H1 (cell line): Measurements from ENCODE around the gene ZNF277. TPM values are rescaled to one million over a fixed set of nuclear protein-coding genes. Genes with fewer than 3 reads are reported as not detected.

Source experiments
- CTCF ChIA-PET: fragments of 300-600 bp; sonication (Branson Sonifier 250); formaldehyde crosslinking; loops from one replicate; lab custom pipeline; 2021; ENCODE audit not compliant: partially characterized antibody; lab: Charles Lee
- POLR2A ChIA-PET: fragments of 300-600 bp; sonication (Branson Sonifier 250); formaldehyde crosslinking; loops from one replicate; lab custom pipeline; 2021; ENCODE audit warnings: inconsistent platforms; ENCODE audit not compliant: partially characterized antibody; lab: Charles Lee
- DNase-seq, 2 experiments: peaks; one replicate each; pipeline versions ENCODE4 v3.0.0 to v3.0.0-alpha.2; 2010 to 2022; ENCODE audit warnings: low spot score in 2 of 2, low read depth in 1 of 2, mixed read lengths in 1 of 2
- FAIRE-seq: peaks from 2 replicates; lab custom pipeline; 2011; peaks lifted over from hg19 to GRCh38; lab: Jason Lieb, UNC
- H2AFZ ChIP-seq: 2 replicates; pipeline ENCODE4 v1.8.1; 2012; ENCODE audit warnings: low read length, inconsistent platforms
- H2AK5ac ChIP-seq: 2 replicates; pipeline ENCODE4 v1.6.1; 2013; ENCODE audit warnings: low read depth, low read length
- H2BK120ac ChIP-seq: replicated peaks from 2 replicates; pipeline ENCODE3; 2013; ENCODE audit warnings: low read depth, low read length, inconsistent platforms
- H2BK12ac ChIP-seq: 2 replicates; pipeline ENCODE4 v1.6.1; 2013; ENCODE audit warnings: low read depth, low read length
- H2BK15ac ChIP-seq: 2 replicates; pipeline ENCODE4 v1.6.1; 2013; ENCODE audit warnings: low read length
- H2BK20ac ChIP-seq: 2 replicates; pipeline ENCODE4 v1.6.1; 2013; ENCODE audit warnings: low read length
- H2BK5ac ChIP-seq: 2 replicates; pipeline ENCODE4 v1.6.1; 2013; ENCODE audit warnings: low read depth, low read length
- H3K14ac ChIP-seq: 2 replicates; pipeline ENCODE4 v1.6.1; 2013; ENCODE audit warnings: inconsistent platforms; ENCODE audit not compliant: insufficient read length
- H3K18ac ChIP-seq: 2 replicates; pipeline ENCODE4 v1.6.1; 2013; ENCODE audit warnings: low read length; ENCODE audit errors: extremely low read depth
- H3K23ac ChIP-seq: 2 replicates; pipeline ENCODE4 v1.6.1; 2013; ENCODE audit warnings: inconsistent platforms; ENCODE audit not compliant: insufficient read length
- H3K23me2 ChIP-seq: 2 replicates; pipeline ENCODE4 v1.6.1; 2013; ENCODE audit warnings: low read depth, low read length
- H3K27ac ChIP-seq: 2 replicates; pipeline ENCODE4 v1.6.1; 2011; ENCODE audit warnings: low read depth, low read length, inconsistent platforms
- H3K27me3 ChIP-seq, 4 experiments: replicated peaks in 1 of 4; 1 replicate in 1 of 4; 2 replicates in 3 of 4; pipeline versions ENCODE4 v1.6.1 to v1.8.1; 2011 to 2013; ENCODE audit warnings: low read length in 3 of 4, mild to moderate bottlenecking in 3 of 4, inconsistent platforms in 2 of 4, mixed read lengths in 2 of 4, moderate library complexity in 1 of 4; ENCODE audit not compliant: control insufficient read depth in 3 of 4, insufficient read depth in 3 of 4; ENCODE audit errors: extremely low read depth in 1 of 4
- H3K36me3 ChIP-seq, 4 experiments: 2 replicates each; pipeline versions ENCODE4 v1.6.1 to v1.8.1; 2011 to 2013; ENCODE audit warnings: mild to moderate bottlenecking in 4 of 4, low read length in 3 of 4, moderate library complexity in 2 of 4, control low read depth in 1 of 4, inconsistent platforms in 1 of 4; ENCODE audit not compliant: insufficient read depth in 4 of 4, control insufficient read depth in 2 of 4
- H3K4ac ChIP-seq: replicated peaks from 2 replicates; pipeline ENCODE3; 2013; ENCODE audit warnings: low read length, low read depth, mixed read lengths, inconsistent platforms; ENCODE audit not compliant: insufficient read length
- H3K4me1 ChIP-seq, 4 experiments: replicated peaks in 1 of 4; 1 replicate in 1 of 4; 2 replicates in 3 of 4; pipeline versions ENCODE4 v1.6.1 to v1.8.1; 2011 to 2013; ENCODE audit warnings: low read length in 3 of 4, inconsistent platforms in 2 of 4, mixed read lengths in 1 of 4; ENCODE audit not compliant: insufficient read depth in 4 of 4, control insufficient read depth in 3 of 4
- H3K4me2 ChIP-seq, 2 experiments: 2 replicates each; pipeline versions ENCODE4 v1.6.1 to v1.8.1; 2011 to 2013; ENCODE audit warnings: low read depth in 2 of 2, low read length in 2 of 2, control low read depth in 1 of 2, inconsistent platforms in 1 of 2, mild to moderate bottlenecking in 1 of 2; ENCODE audit not compliant: insufficient read depth in 1 of 2
- H3K4me3 ChIP-seq, 4 experiments: fragments of 200-600, 300-600 bp in 1 of 4; sonication (generic), shearing (Covaris generic), sonication (Bioruptor Twin) in 1 of 4; 2 replicates each; pipeline versions ENCODE4 v1.5.1 to v1.8.1; 2011 to 2016; ENCODE audit warnings: low read length in 4 of 4, low read depth in 3 of 4, control low read depth in 2 of 4, inconsistent platforms in 2 of 4, mild to moderate bottlenecking in 2 of 4, mixed read lengths in 1 of 4, moderate library complexity in 1 of 4; ENCODE audit not compliant: insufficient read depth in 2 of 4; ENCODE audit errors: extremely low read depth in 1 of 4
- H3K56ac ChIP-seq: replicated peaks from 2 replicates; pipeline ENCODE3; 2013; ENCODE audit warnings: low read depth, mild to moderate bottlenecking, mixed read lengths, low read length, inconsistent platforms; ENCODE audit not compliant: insufficient read length
- H3K79me1 ChIP-seq: 2 replicates; pipeline ENCODE4 v1.6.1; 2013; ENCODE audit warnings: low read depth, low read length, control low read depth
- H3K79me2 ChIP-seq, 2 experiments: 2 replicates each; pipeline versions ENCODE4 v1.6.1 to v1.8.1; 2012 to 2013; ENCODE audit warnings: low read length in 2 of 2, mild to moderate bottlenecking in 2 of 2, inconsistent platforms in 1 of 2; ENCODE audit not compliant: insufficient read depth in 2 of 2, control insufficient read depth in 1 of 2
- H3K9ac ChIP-seq, 4 experiments: replicated peaks in 1 of 4; 1 replicate in 1 of 4; 2 replicates in 3 of 4; pipeline versions ENCODE4 v1.6.1 to v1.8.1; 2011 to 2013; ENCODE audit warnings: low read depth in 3 of 4, low read length in 3 of 4, control low read depth in 2 of 4, mild to moderate bottlenecking in 2 of 4, moderate library complexity in 2 of 4, inconsistent platforms in 1 of 4; ENCODE audit errors: extremely low read depth in 1 of 4
- H3K9me3 ChIP-seq, 2 experiments: 2 replicates each; pipeline versions ENCODE4 v1.6.1 to v1.8.1; 2012 to 2013; ENCODE audit warnings: mild to moderate bottlenecking in 2 of 2, moderate library complexity in 2 of 2, control low read depth in 1 of 2, inconsistent platforms in 1 of 2, low read depth in 1 of 2, low read length in 1 of 2, mixed read lengths in 1 of 2; ENCODE audit not compliant: insufficient read depth in 2 of 2
- H4K20me1 ChIP-seq, 2 experiments: replicated peaks in 1 of 2; 2 replicates each; pipeline versions ENCODE3 to v1.8.1; 2011 to 2013; ENCODE audit warnings: inconsistent platforms in 2 of 2, low read length in 2 of 2, mild to moderate bottlenecking in 1 of 2; ENCODE audit not compliant: insufficient read depth in 2 of 2, control insufficient read depth in 1 of 2
- H4K5ac ChIP-seq: 2 replicates; pipeline ENCODE4 v1.6.1; 2013; ENCODE audit warnings: low read length, low read depth, mixed read lengths, inconsistent platforms; ENCODE audit not compliant: insufficient read length
- H4K8ac ChIP-seq: 2 replicates; pipeline ENCODE4 v1.8.0; 2013; ENCODE audit warnings: mild to moderate bottlenecking, moderate library complexity, low read length, inconsistent platforms; ENCODE audit not compliant: insufficient read depth; ENCODE audit errors: extremely low read depth
- H4K91ac ChIP-seq: replicated peaks from 2 replicates; pipeline ENCODE3; 2013; ENCODE audit warnings: low read length, mixed read lengths, inconsistent platforms; ENCODE audit not compliant: insufficient read length
- BRCA1 ChIP-seq: IDR thresholded peaks from 2 replicates; pipeline ENCODE4 v1.6.1; 2012; ENCODE audit warnings: low read depth, low read length, improper control_type of control experiment
- CEBPB ChIP-seq: IDR thresholded peaks from 2 replicates; pipeline ENCODE4 v1.6.1; 2012; ENCODE audit warnings: low read depth, low read length
- CTBP2 ChIP-seq: IDR thresholded peaks from 2 replicates; pipeline ENCODE4 v1.7.0; 2011; ENCODE audit warnings: borderline replicate concordance, mild to moderate bottlenecking, moderate library complexity, mixed read lengths, low read length; ENCODE audit not compliant: insufficient read depth, insufficient read length
- FOSL1 ChIP-seq: IDR thresholded peaks from 2 replicates; pipeline ENCODE4 v1.6.1; 2011; ENCODE audit warnings: mild to moderate bottlenecking, low read depth, low read length, moderate library complexity; ENCODE audit not compliant: insufficient read depth
- HDAC6 ChIP-seq: IDR thresholded peaks from one replicate; pipeline ENCODE4 v1.7.1; 2012; ENCODE audit warnings: low read depth, mild to moderate bottlenecking, inconsistent platforms, low read length, moderate library complexity
- KDM1A ChIP-seq: fragments of 200-600, 300-600 bp; sonication (generic); IDR thresholded peaks from 2 replicates; pipeline ENCODE4 v1.7.1; 2016; ENCODE audit warnings: mild to moderate bottlenecking, low read length, borderline replicate concordance
- PHF8 ChIP-seq: fragments of 200-600 bp; sonication (generic); conservative IDR thresholded peaks from 2 replicates; pipeline ENCODE4 v1.7.1; 2012; ENCODE audit warnings: low read depth, mild to moderate bottlenecking, inconsistent platforms, low read length, moderate library complexity
- SIN3A ChIP-seq, 2 experiments: IDR thresholded peaks in 1 of 2; conservative IDR thresholded peaks in 1 of 2; 2 replicates each; pipeline ENCODE4 v1.6.1; 2011 to 2012; ENCODE audit warnings: low read length in 2 of 2, improper control_type of control experiment in 1 of 2, low read depth in 1 of 2, mild to moderate bottlenecking in 1 of 2
- SP4 ChIP-seq: IDR thresholded peaks from 2 replicates; pipeline ENCODE4 v1.6.1; 2012; ENCODE audit warnings: low read length, inconsistent platforms
- SRF ChIP-seq: IDR thresholded peaks from 2 replicates; pipeline ENCODE4 v1.6.1; 2011; ENCODE audit warnings: mild to moderate bottlenecking, low read depth, low read length, moderate library complexity
- SUZ12 ChIP-seq: fragments of 200-600 bp; sonication (generic); IDR thresholded peaks from 2 replicates; pipeline ENCODE4 v1.6.1; 2012; ENCODE audit warnings: mild to moderate bottlenecking, inconsistent platforms, low read length, moderate library complexity, mixed read lengths
- WGBS, 2 experiments: shearing (Covaris generic) in 1 of 2; methylation state at CpG; one replicate each; pipeline versions ENCODE4 v1.1.6 to v1.1.7; 2013 to 2015; ENCODE audit warnings: low lambda C conversion rate in 2 of 2, mixed read lengths in 2 of 2, inconsistent platforms in 1 of 2, low coverage in 1 of 2, missing lambda C conversion rate in 1 of 2; ENCODE audit not compliant: insufficient replicate concordance in 2 of 2, insufficient coverage in 1 of 2, insufficient read length in 1 of 2; ENCODE audit errors: extremely low coverage in 1 of 2, missing lambda C conversion rate in 1 of 2; 5-methylcytosine and 5-hydroxymethylcytosine counted together
- polyA plus RNA-seq, 7 experiments: library from polyadenylated mRNA; depleted of rRNA in 3 of 7; stranded (reverse) in 5 of 7; unstranded in 2 of 7; fragments of >200 nt in 5 of 7; fragments of 200-250 nt in 2 of 7; gene quantifications; 1 replicate in 5 of 7; 2 replicates in 1 of 7; 4 replicates in 1 of 7; pipeline versions ENCODE4 v1.2.1 to v1.2.3, GENCODE V29; 2011 to 2013; ENCODE audit warnings: missing spikeins in 2 of 7, mixed read lengths in 2 of 7
- total RNA-seq: library from RNA; stranded (reverse); fragmentation: NEBNext Ultra II Directional; extraction: Animal tissue kit (Norgen Biotek cat#: 25700); gene quantifications from 2 replicates; pipeline ENCODE4 v1.2.1, GENCODE V29; 2021

The ZNF277 gene
- total and polyA plus RNA-seq, 2 of the 8 experiments (the other 6 are each of a cell fraction or from before 2014, with no cell fraction given) = 5.1 to 21.7 TPM

- Histone ChIP-seq H3K4me2 (no peak overlapping the region), H3K4ac (no peak overlapping the region), H3K36me3 (no peaks in the 10 kb centered on the region), H2BK15ac (no peak overlapping the region), H4K5ac (no peak overlapping the region), H3K14ac (no peak overlapping the region), H2AFZ (no peak overlapping the region), H2BK12ac (no peak overlapping the region), H4K91ac (no peak overlapping the region), H3K27me3 (no peaks in the 10 kb centered on the region), H3K79me2 (peaks cover 0 to 50% of the 10 kb centered on the region in 2 experiments; a peak in 2 of 4 replicates), H3K4me1 (peaks cover 0 to under 1% (median 0%) of the 10 kb centered on the region in 4 experiments; a peak in 1 of 7 replicates), H3K9me3 (no peaks in the 10 kb centered on the region), H3K23me2 (no peaks in the 10 kb centered on the region), H3K18ac (no peak overlapping the region), H4K8ac (no peak overlapping the region), H3K9ac (no peak overlapping the region), H3K27ac (no peak overlapping the region), H3K4me3 (no peak overlapping the region), H3K23ac (no peak overlapping the region), H4K20me1 (peaks cover 3 to 4% of the 10 kb centered on the region in 2 experiments), H3K79me1 (peaks cover 6% of the 10 kb centered on the region; the same call in 1 of the 2 replicates), H2AK5ac (no peak overlapping the region), H2BK20ac (no peak overlapping the region), H2BK120ac (no peak overlapping the region), H2BK5ac (no peak overlapping the region), H3K56ac (no peak overlapping the region)
- WGBS, 2 experiments = 87% methylated on average over 4 of the region's 4 CpGs; no CpG with 5 or more reads in 1 of the 2 experiments
- CTCF ChIA-PET = no interaction called here
- no peak for FAIRE-seq
- POLR2A ChIA-PET = interaction anchor here (0.6 to 3.4 kb wide), 2 partner anchors 10 to 20 kb away, joined by 3 to 9 read pairs; no protein-coding TSS in a partner anchor
- no peak for DNase-seq
- TF ChIP-seq HDAC6 = no peak
- TF ChIP-seq KDM1A = no peak
- TF ChIP-seq SRF = no peak
- TF ChIP-seq SUZ12 = no peak
- no peak for TF ChIP-seq BRCA1
- no peak for TF ChIP-seq SIN3A (conservative IDR thresholded peaks at IDR 0.05 in 1 of 2, IDR thresholded peaks at IDR 0.05 in 1 of 2; ENCODE audit: low read depth in 1 of 2, low read length in 2 of 2)
- TF ChIP-seq FOSL1 = no peak
- TF ChIP-seq PHF8 = no peak
- no peak for TF ChIP-seq SP4
- no peak for TF ChIP-seq CEBPB
- TF ChIP-seq CTBP2 = no peak
Measured at GRCh38 chr7:112185005-112185834, 21.3 kb upstream of the ZNF277 start.
